HepG2 (cell line): ENCODE results near the gene SCAF11. TPM values are rescaled to one million over a fixed set of nuclear protein-coding genes. Genes with fewer than 3 reads are reported as not detected.

ENCODE experiments used
- ATAC-seq: fragments of 200-7000 bp; cut with Tn5 transposase; 3 replicates; pipeline ENCODE4 v1.9.1; 2020; ENCODE audit warnings: mild to moderate bottlenecking, moderate library complexity
- BruUV-seq: library from RNA; stranded (reverse); fragments of 400-500 nt; replicated peaks from 2 replicates; lab custom pipeline; 2021; lab: Mats Ljungman, UMichigan
- CTCF ChIA-PET: fragments of 300-600 bp; formaldehyde crosslinking; extraction: SDS; loops from one replicate; lab custom pipeline; 2021; ENCODE audit warnings: low total read pairs, inconsistent platforms, low intra/inter-chr PET ratio; lab: Yijun Ruan, JAX
- POLR2A ChIA-PET: fragments of 350-600 bp; sonication (Branson Sonifier 250); formaldehyde crosslinking; loops from one replicate; lab custom pipeline; 2020; ENCODE audit warnings: antibody characterized with exemption, inconsistent platforms; lab: Yijun Ruan, JAX
- DNase-seq: peaks from one replicate; pipeline ENCODE4 v3.0.0-alpha.2; 2015; ENCODE audit warnings: low spot score
- FAIRE-seq: peaks from 3 replicates; lab custom pipeline; 2011; peaks lifted over from hg19 to GRCh38; lab: Jason Lieb, UNC
- H2AFZ ChIP-seq: one replicate; pipeline ENCODE4 v1.6.1; 2011; ENCODE audit warnings: low read length, inconsistent platforms
- H3K27ac ChIP-seq: fragments of 300-600 bp; 3 replicates; pipeline ENCODE4 v1.8.0; 2011; ENCODE audit warnings: mixed run types, mild to moderate bottlenecking, mixed read lengths, low read length, inconsistent platforms; ENCODE audit not compliant: insufficient read depth; ENCODE audit errors: extremely low read length
- H3K27me3 ChIP-seq, 2 experiments: fragments of 200-600 bp in 1 of 2; 2 replicates in 1 of 2; 3 replicates in 1 of 2; pipeline versions ENCODE4 v1.6.0 to v1.8.0; 2011; ENCODE audit warnings: low read length in 2 of 2, mild to moderate bottlenecking in 2 of 2, moderate library complexity in 2 of 2, inconsistent platforms in 1 of 2; ENCODE audit not compliant: insufficient read depth in 2 of 2, control insufficient read depth in 1 of 2
- H3K36me3 ChIP-seq, 2 experiments: fragments of 200-600 bp in 1 of 2; replicated peaks in 1 of 2; 2 replicates in 1 of 2; 3 replicates in 1 of 2; pipeline versions ENCODE4 v1.5.1 to v1.8.0; 2011; ENCODE audit warnings: low read length in 2 of 2, inconsistent platforms in 1 of 2; ENCODE audit not compliant: insufficient read depth in 2 of 2, control insufficient read depth in 1 of 2
- H3K4me1 ChIP-seq: 2 replicates; pipeline ENCODE4 v1.5.1; 2012; ENCODE audit warnings: low read length, inconsistent platforms; ENCODE audit not compliant: insufficient read depth
- H3K4me2 ChIP-seq: 2 replicates; pipeline ENCODE4 v1.6.0; 2011; ENCODE audit warnings: low read depth, low read length, inconsistent platforms
- H3K4me3 ChIP-seq, 3 experiments: fragments of 200-600 bp in 1 of 3; sonication (generic), shearing (Covaris generic) in 1 of 3; replicated peaks in 1 of 3; 2 replicates each; pipeline ENCODE4 v1.5.1; 2011 to 2016; ENCODE audit warnings: low read length in 3 of 3, inconsistent platforms in 2 of 3, low read depth in 2 of 3, mild to moderate bottlenecking in 2 of 3, control low read depth in 1 of 3, mixed read lengths in 1 of 3; ENCODE audit not compliant: insufficient read depth in 1 of 3
- H3K79me2 ChIP-seq: one replicate; pipeline ENCODE4 v1.6.1; 2011; ENCODE audit warnings: low read length, inconsistent platforms; ENCODE audit not compliant: insufficient read depth
- H3K9ac ChIP-seq: 2 replicates; pipeline ENCODE4 v1.6.0; 2011; ENCODE audit warnings: mild to moderate bottlenecking, low read depth, low read length, inconsistent platforms; ENCODE audit not compliant: insufficient read depth
- H3K9me3 ChIP-seq: 2 replicates; pipeline ENCODE4 v1.5.1; 2012; ENCODE audit warnings: mild to moderate bottlenecking, low read length
- H4K20me1 ChIP-seq: 2 replicates; pipeline ENCODE4 v1.6.0; 2011; ENCODE audit warnings: inconsistent platforms, mild to moderate bottlenecking, low read length, moderate library complexity; ENCODE audit not compliant: insufficient read depth
- DPF2 ChIP-seq: sonication (generic); formaldehyde crosslinking; IDR thresholded peaks from 2 replicates; pipeline ENCODE4 v1.4.0; 2020; ENCODE audit warnings: mild to moderate bottlenecking, low read depth, missing genetic modification reagents, borderline replicate concordance
- FOXA3 ChIP-seq: IDR thresholded peaks from 2 replicates; pipeline ENCODE4 v1.6.1; 2016; ENCODE audit warnings: missing genetic modification reagents, missing compliant biosample characterization
- KLF16 ChIP-seq, 2 experiments: sonication (generic) in 1 of 2; formaldehyde crosslinking in 1 of 2; IDR thresholded peaks; 2 replicates each; pipeline versions ENCODE4 v1.6.1 to v1.8.0; 2016 to 2023; ENCODE audit warnings: missing genetic modification reagents in 2 of 2, missing compliant biosample characterization in 1 of 2
- MEIS2 ChIP-seq: sonication (generic); formaldehyde crosslinking; IDR thresholded peaks from 2 replicates; pipeline ENCODE4 v1.9.0; 2021; ENCODE audit warnings: mild to moderate bottlenecking, missing genetic modification reagents
- MXD4 ChIP-seq: IDR thresholded peaks from 2 replicates; pipeline ENCODE4 v1.6.1; 2016; ENCODE audit warnings: mild to moderate bottlenecking, missing biosample characterization, missing genetic modification reagents
- NFIC ChIP-seq: IDR thresholded peaks from 2 replicates; pipeline ENCODE4 v1.6.1; 2012; ENCODE audit warnings: mild to moderate bottlenecking, low read length, inconsistent platforms
- PHB2 ChIP-seq: fragments of 450-650 bp; IDR thresholded peaks from 2 replicates; pipeline ENCODE4 v1.6.1; 2018; ENCODE audit not compliant: partially characterized antibody
- PHF20 ChIP-seq: sonication (generic); formaldehyde crosslinking; IDR thresholded peaks from 2 replicates; pipeline ENCODE4 v1.5.0; 2020; ENCODE audit warnings: mild to moderate bottlenecking, missing genetic modification reagents
- RORA ChIP-seq: sonication (generic); formaldehyde crosslinking; IDR thresholded peaks from 2 replicates; pipeline ENCODE4 v1.5.0; 2020; ENCODE audit warnings: mild to moderate bottlenecking, missing genetic modification reagents, moderate library complexity
- SNRNP70 ChIP-seq: fragments of 200-400 bp; formaldehyde crosslinking; IDR thresholded peaks from 2 replicates; pipeline ENCODE4 v1.6.1; 2017; ENCODE audit warnings: mild to moderate bottlenecking, low read depth, low read length, moderate library complexity
- SPEN ChIP-seq: sonication (generic); formaldehyde crosslinking; IDR thresholded peaks from 2 replicates; pipeline ENCODE4 v1.5.1; 2020; ENCODE audit warnings: low read depth, mild to moderate bottlenecking, missing genetic modification reagents
- SYNCRIP ChIP-seq: fragments of 200-400 bp; formaldehyde crosslinking; IDR thresholded peaks from 2 replicates; pipeline ENCODE4 v1.6.1; 2018; ENCODE audit warnings: mild to moderate bottlenecking, low read depth, low read length; ENCODE audit not compliant: insufficient read depth
- TCF12 ChIP-seq, 2 experiments: fragments of 450-650 bp in 1 of 2; sonication (generic) in 1 of 2; formaldehyde crosslinking in 1 of 2; IDR thresholded peaks; 2 replicates each; pipeline versions ENCODE4 v1.6.1 to v1.8.0; 2017 to 2022; ENCODE audit warnings: antibody characterized with exemption in 1 of 2, mild to moderate bottlenecking in 1 of 2, missing genetic modification reagents in 1 of 2, moderate library complexity in 1 of 2
- THAP11 ChIP-seq: IDR thresholded peaks from 2 replicates; pipeline ENCODE4 v1.6.1; 2016; ENCODE audit warnings: missing biosample characterization, missing genetic modification reagents
- ZNF354B ChIP-seq: sonication (generic); formaldehyde crosslinking; IDR thresholded peaks from 2 replicates; pipeline ENCODE4 v1.8.0; 2022; ENCODE audit warnings: mild to moderate bottlenecking, missing genetic modification reagents
- ZNF577 ChIP-seq: sonication (generic); formaldehyde crosslinking; IDR thresholded peaks from 2 replicates; pipeline ENCODE4 v1.4.0; 2020; ENCODE audit warnings: mild to moderate bottlenecking, low read depth, missing genetic modification reagents, borderline replicate concordance
- ZNF589 ChIP-seq: sonication (generic); formaldehyde crosslinking; conservative IDR thresholded peaks from 2 replicates; pipeline ENCODE4 v1.8.0; 2022; ENCODE audit warnings: mild to moderate bottlenecking, moderate library complexity, missing genetic modification reagents
- ZNF616 ChIP-seq: sonication (generic); formaldehyde crosslinking; IDR thresholded peaks from 2 replicates; pipeline ENCODE4 v1.5.0; 2020; ENCODE audit warnings: low read depth, mild to moderate bottlenecking, missing genetic modification reagents
- WGBS: methylation state at CpG from one replicate; pipeline ENCODE4 v1.1.6; 2017; ENCODE audit warnings: low lambda C conversion rate; 5-methylcytosine and 5-hydroxymethylcytosine counted together
- in situ Hi-C: cut with HindIII; loops from 2 replicates; pipeline ENCODE4 v1.10.0; 2017; ENCODE audit warnings: low pct_unique_long_range_greater_than_20kb; ENCODE audit not compliant: extremely low pct_ligation_motif_present
- intact Hi-C: fragments of 100-400 bp; cut with micrococcal nuclease; formaldehyde crosslinking; loops from one replicate; pipeline ENCODE4 v1.10.0; 2022; ENCODE audit not compliant: unreplicated experiment
- polyA plus RNA-seq, 8 experiments: library from polyadenylated mRNA; depleted of rRNA in 3 of 8; stranded (reverse) in 7 of 8; unstranded in 1 of 8; fragments of >200 nt; fragmentation: Illumina TruSeq in 4 of 8; extraction: Trizol in 4 of 8; gene quantifications; 2 replicates each; pipeline versions ENCODE4 v1.2.1 to v1.2.3, GENCODE V29; 2011 to 2016; ENCODE audit warnings: low read depth in 4 of 8, missing spikeins in 1 of 8, mixed read lengths in 1 of 8; ENCODE audit not compliant: insufficient read depth in 1 of 8
- total RNA-seq, 5 experiments: library from RNA; depleted of rRNA; stranded (reverse); fragments of >200 nt; fragmentation: Illumina TruSeq; extraction: Trizol; gene quantifications; 2 replicates each; pipeline ENCODE4 v1.2.3, GENCODE V29; 2016; ENCODE audit warnings: low read depth in 1 of 5
- TF ChIP-seq, protein P1 (sequence below): sonication (generic); formaldehyde crosslinking; IDR thresholded peaks from 2 replicates; pipeline ENCODE4 v1.8.0; 2022; ENCODE audit warnings: missing genetic modification reagents, low read depth, mild to moderate bottlenecking, borderline replicate concordance
- TF ChIP-seq, protein P2 (sequence below): IDR thresholded peaks from 2 replicates; pipeline ENCODE4 v1.6.1; 2012; ENCODE audit warnings: low read length, improper control_type of control experiment

The SCAF11 gene
- total and polyA plus RNA-seq, 2 of the 13 experiments (the other 11 are each of a cell fraction or from before 2014, with no cell fraction given) = 26.9 to 38.3 TPM

GRCh38 chr12:45938566-45938965 is 51.8 kb downstream of the SCAF11 start:
- Histone ChIP-seq H2AFZ (no peak overlapping the region), H3K4me3 (no peak overlapping the region), H3K4me2 (no peak overlapping the region), H4K20me1 (no peaks in the 10 kb centered on the region), H3K36me3 (peaks cover 3 to 44% of the 10 kb centered on the region in 2 experiments)
- ChIA-PET POLR2A (no interaction called here), CTCF (no interaction called here)
- WGBS = 99% methylated on average over 2 of the region's 2 CpGs
- TF ChIP-seq SYNCRIP (no peak), PHF20 (no peak), FOXA3 (no peak), TCF12 (IDR thresholded peaks at IDR 0.05) (no peak), TCF12 (CRISPR knock-in tag; IDR thresholded peaks at IDR 0.05) (no peak), SPEN (CRISPR knock-in tag) (no peak), SNRNP70 (no peak), ZNF616 (CRISPR knock-in tag) (no peak), ZNF354B (CRISPR knock-in tag) (no peak), THAP11 (CRISPR knock-in tag) (no peak), ZNF589 (no peak), MEIS2 (CRISPR knock-in tag) (no peak), KLF16 (CRISPR knock-in tag; IDR thresholded peaks at IDR 0.05) (no peak), PHB2 (no peak), NFIC (no peak), ZNF577 (CRISPR knock-in tag) (no peak), DPF2 (CRISPR knock-in tag) (no peak), RORA (CRISPR knock-in tag) (no peak), MXD4 (no peak)
- TF ChIP-seq, protein P1, sequence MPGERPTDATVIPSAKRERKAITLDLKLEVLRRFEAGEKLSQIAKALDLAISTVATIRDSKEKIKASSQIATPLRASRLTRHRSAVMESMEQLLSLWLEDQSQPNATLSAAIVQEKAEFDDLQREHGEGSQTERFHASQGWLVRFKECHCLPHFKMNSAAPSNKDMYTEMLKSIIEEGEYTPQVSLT (CRISPR knock-in tag) = no peak
- TF ChIP-seq, protein P2, sequence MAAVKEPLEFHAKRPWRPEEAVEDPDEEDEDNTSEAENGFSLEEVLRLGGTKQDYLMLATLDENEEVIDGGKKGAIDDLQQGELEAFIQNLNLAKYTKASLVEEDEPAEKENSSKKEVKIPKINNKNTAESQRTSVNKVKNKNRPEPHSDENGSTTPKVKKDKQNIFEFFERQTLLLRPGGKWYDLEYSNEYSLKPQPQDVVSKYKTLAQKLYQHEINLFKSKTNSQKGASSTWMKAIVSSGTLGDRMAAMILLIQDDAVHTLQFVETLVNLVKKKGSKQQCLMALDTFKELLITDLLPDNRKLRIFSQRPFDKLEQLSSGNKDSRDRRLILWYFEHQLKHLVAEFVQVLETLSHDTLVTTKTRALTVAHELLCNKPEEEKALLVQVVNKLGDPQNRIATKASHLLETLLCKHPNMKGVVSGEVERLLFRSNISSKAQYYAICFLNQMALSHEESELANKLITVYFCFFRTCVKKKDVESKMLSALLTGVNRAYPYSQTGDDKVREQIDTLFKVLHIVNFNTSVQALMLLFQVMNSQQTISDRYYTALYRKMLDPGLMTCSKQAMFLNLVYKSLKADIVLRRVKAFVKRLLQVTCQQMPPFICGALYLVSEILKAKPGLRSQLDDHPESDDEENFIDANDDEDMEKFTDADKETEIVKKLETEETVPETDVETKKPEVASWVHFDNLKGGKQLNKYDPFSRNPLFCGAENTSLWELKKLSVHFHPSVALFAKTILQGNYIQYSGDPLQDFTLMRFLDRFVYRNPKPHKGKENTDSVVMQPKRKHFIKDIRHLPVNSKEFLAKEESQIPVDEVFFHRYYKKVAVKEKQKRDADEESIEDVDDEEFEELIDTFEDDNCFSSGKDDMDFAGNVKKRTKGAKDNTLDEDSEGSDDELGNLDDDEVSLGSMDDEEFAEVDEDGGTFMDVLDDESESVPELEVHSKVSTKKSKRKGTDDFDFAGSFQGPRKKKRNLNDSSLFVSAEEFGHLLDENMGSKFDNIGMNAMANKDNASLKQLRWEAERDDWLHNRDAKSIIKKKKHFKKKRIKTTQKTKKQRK = no peak
- TF ChIP-seq, all 625 proteins: peak for 0
- Histone ChIP-seq H3K4me1 (no peaks in the 10 kb centered on the region), H3K27me3 (no peaks in the 10 kb centered on the region), H3K79me2 (no peaks in the 10 kb centered on the region), H3K27ac (no peak overlapping the region), H3K9me3 (no peaks in the 10 kb centered on the region), H3K9ac (no peak overlapping the region)
- no TSS peak for BruUV-seq
- FAIRE-seq (no peak), DNase-seq (no peak), ATAC-seq (no peak)
- intact Hi-C loops (no loop called here), in situ Hi-C loops (no loop called here)
